ENCODE measurements around the gene IAH1.

DNA sequence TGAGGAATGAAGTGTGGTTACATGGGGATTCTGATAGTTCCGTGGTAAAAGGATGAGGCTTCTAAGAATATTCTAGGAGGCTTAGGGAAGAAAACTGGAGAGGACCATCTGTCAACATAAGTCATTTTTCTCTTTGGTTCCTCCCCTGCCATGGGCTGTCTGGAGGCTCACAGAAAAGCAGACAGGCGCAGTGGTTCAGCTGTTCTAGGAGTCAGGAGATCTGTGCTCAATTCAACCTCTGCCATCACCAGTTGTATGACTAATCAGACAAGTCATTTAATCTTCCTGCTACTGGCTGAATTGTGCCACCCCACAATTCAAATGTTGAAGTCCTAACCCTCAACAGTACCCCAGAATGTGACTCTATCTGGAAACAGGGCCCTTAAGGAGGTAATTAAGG, 44.9 kb downstream of the IAH1 start:
- TF ChIP-seq TCF12 (IDR thresholded peaks at IDR 0.05; ENCODE audit: low read depth) (no peak), CREB1 (IDR thresholded peaks at IDR 0.05; ENCODE audit: low read depth) (no peak), YY1 (IDR thresholded peaks at IDR 0.05; ENCODE audit: low read depth) (no peak), EGR1 (IDR thresholded peaks at IDR 0.05) (no peak), TAF1 (IDR thresholded peaks at IDR 0.05; ENCODE audit: low read depth) (no peak)
- TF ChIP-seq, protein P1, sequence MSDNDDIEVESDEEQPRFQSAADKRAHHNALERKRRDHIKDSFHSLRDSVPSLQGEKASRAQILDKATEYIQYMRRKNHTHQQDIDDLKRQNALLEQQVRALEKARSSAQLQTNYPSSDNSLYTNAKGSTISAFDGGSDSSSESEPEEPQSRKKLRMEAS (IDR thresholded peaks at IDR 0.05) = no peak
- TF ChIP-seq, protein P2, sequence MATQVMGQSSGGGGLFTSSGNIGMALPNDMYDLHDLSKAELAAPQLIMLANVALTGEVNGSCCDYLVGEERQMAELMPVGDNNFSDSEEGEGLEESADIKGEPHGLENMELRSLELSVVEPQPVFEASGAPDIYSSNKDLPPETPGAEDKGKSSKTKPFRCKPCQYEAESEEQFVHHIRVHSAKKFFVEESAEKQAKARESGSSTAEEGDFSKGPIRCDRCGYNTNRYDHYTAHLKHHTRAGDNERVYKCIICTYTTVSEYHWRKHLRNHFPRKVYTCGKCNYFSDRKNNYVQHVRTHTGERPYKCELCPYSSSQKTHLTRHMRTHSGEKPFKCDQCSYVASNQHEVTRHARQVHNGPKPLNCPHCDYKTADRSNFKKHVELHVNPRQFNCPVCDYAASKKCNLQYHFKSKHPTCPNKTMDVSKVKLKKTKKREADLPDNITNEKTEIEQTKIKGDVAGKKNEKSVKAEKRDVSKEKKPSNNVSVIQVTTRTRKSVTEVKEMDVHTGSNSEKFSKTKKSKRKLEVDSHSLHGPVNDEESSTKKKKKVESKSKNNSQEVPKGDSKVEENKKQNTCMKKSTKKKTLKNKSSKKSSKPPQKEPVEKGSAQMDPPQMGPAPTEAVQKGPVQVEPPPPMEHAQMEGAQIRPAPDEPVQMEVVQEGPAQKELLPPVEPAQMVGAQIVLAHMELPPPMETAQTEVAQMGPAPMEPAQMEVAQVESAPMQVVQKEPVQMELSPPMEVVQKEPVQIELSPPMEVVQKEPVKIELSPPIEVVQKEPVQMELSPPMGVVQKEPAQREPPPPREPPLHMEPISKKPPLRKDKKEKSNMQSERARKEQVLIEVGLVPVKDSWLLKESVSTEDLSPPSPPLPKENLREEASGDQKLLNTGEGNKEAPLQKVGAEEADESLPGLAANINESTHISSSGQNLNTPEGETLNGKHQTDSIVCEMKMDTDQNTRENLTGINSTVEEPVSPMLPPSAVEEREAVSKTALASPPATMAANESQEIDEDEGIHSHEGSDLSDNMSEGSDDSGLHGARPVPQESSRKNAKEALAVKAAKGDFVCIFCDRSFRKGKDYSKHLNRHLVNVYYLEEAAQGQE (IDR thresholded peaks at IDR 0.05; ENCODE audit: low read depth) = no peak

Measured in Ishikawa (cell line).